Astrocyte (in vitro differentiated cells and primary cell): ENCODE measurements around the gene KRT80. TPM values are rescaled to one million over a fixed set of nuclear protein-coding genes. Genes with fewer than 3 reads are reported as not detected.

Experiments used
- DNase-seq: peaks from one replicate; pipeline ENCODE4 v3.0.0-alpha.2; 2010; ENCODE audit warnings: low read depth
- FAIRE-seq: peaks from 2 replicates; lab custom pipeline; 2011; peaks lifted over from hg19 to GRCh38; lab: Jason Lieb, UNC
- H2AFZ ChIP-seq: 2 replicates; pipeline ENCODE4 v1.6.0; 2012; ENCODE audit warnings: low read depth, low read length, inconsistent platforms
- H3K27ac ChIP-seq: 2 replicates; pipeline ENCODE4 v1.5.1; 2011; ENCODE audit warnings: low read depth, low read length, inconsistent platforms
- H3K27me3 ChIP-seq: 2 replicates; pipeline ENCODE4 v1.6.0; 2011; ENCODE audit warnings: low read length, inconsistent platforms; ENCODE audit not compliant: insufficient read depth
- H3K36me3 ChIP-seq: 2 replicates; pipeline ENCODE4 v1.5.1; 2011; ENCODE audit warnings: low read length, inconsistent platforms; ENCODE audit not compliant: insufficient read depth
- H3K4me1 ChIP-seq: 2 replicates; pipeline ENCODE4 v1.5.1; 2011; ENCODE audit warnings: low read length, inconsistent platforms; ENCODE audit not compliant: insufficient read depth
- H3K4me2 ChIP-seq: 2 replicates; pipeline ENCODE4 v1.6.0; 2012; ENCODE audit warnings: low read length, inconsistent platforms
- H3K4me3 ChIP-seq: 2 replicates; pipeline ENCODE4 v1.5.1; 2011; ENCODE audit warnings: low read depth, mild to moderate bottlenecking, low read length, inconsistent platforms; ENCODE audit not compliant: insufficient read depth
- H3K79me2 ChIP-seq: 2 replicates; pipeline ENCODE4 v1.6.0; 2012; ENCODE audit warnings: mild to moderate bottlenecking, low read length, inconsistent platforms; ENCODE audit not compliant: insufficient read depth
- H3K9ac ChIP-seq: 2 replicates; pipeline ENCODE4 v1.6.0; 2012; ENCODE audit warnings: mild to moderate bottlenecking, low read length, inconsistent platforms
- H3K9me3 ChIP-seq: 2 replicates; pipeline ENCODE4 v1.5.1; 2012; ENCODE audit warnings: low read depth, mild to moderate bottlenecking, low read length, inconsistent platforms; ENCODE audit not compliant: insufficient read depth
- H4K20me1 ChIP-seq: 2 replicates; pipeline ENCODE4 v1.6.0; 2012; ENCODE audit warnings: low read length, inconsistent platforms; ENCODE audit not compliant: insufficient read depth
- H3K27ac Mint-ChIP-seq: one replicate; pipeline ENCODE4 v1.8.0; 2021; ENCODE audit warnings: mild to moderate bottlenecking, mixed read lengths; ENCODE audit not compliant: unreplicated experiment
- H3K27me3 Mint-ChIP-seq: one replicate; pipeline ENCODE4 v1.8.0; 2021; ENCODE audit warnings: low read depth, mixed read lengths; ENCODE audit not compliant: unreplicated experiment
- H3K36me3 Mint-ChIP-seq: one replicate; pipeline ENCODE4 v1.8.0; 2021; ENCODE audit warnings: low read depth, mixed read lengths; ENCODE audit not compliant: unreplicated experiment
- H3K4me1 Mint-ChIP-seq: one replicate; pipeline ENCODE4 v1.8.0; 2021; ENCODE audit warnings: low read depth, mixed read lengths; ENCODE audit not compliant: unreplicated experiment
- H3K4me3 Mint-ChIP-seq: one replicate; pipeline ENCODE4 v1.8.0; 2021; ENCODE audit warnings: mild to moderate bottlenecking, moderate library complexity, mixed read lengths; ENCODE audit not compliant: unreplicated experiment
- H3K9me3 Mint-ChIP-seq: one replicate; pipeline ENCODE4 v1.8.0; 2021; ENCODE audit warnings: mild to moderate bottlenecking, mixed read lengths; ENCODE audit not compliant: unreplicated experiment
- CTCF ChIP-seq: IDR thresholded peaks from 2 replicates; pipeline ENCODE4 v1.5.1; 2011; ENCODE audit warnings: low read depth, mild to moderate bottlenecking, inconsistent platforms, low read length, moderate library complexity; ENCODE audit not compliant: insufficient read depth
- EZH2 ChIP-seq: IDR thresholded peaks from 2 replicates; pipeline ENCODE4 v1.6.1; 2012; ENCODE audit warnings: mild to moderate bottlenecking, low read length, inconsistent platforms; ENCODE audit not compliant: insufficient read depth
- total RNA-seq: library from RNA; stranded (reverse); gene quantifications from 2 replicates; pipeline ENCODE4 v1.2.1, GENCODE V29; 2021

The KRT80 gene
- total RNA-seq, 1 donor from 2014 or later: 3.6 TPM

GRCh38 chr12:52200781-52201450 is 9.1 kb upstream of the KRT80 start:
- H3K27ac ChIP-seq: no peak overlapping the region
- H3K9ac ChIP-seq: no peak overlapping the region
- no peak overlapping the region for H3K4me3 ChIP-seq
- H3K79me2 ChIP-seq: no peaks in the 10 kb centered on the region
- H3K4me1 Mint-ChIP-seq: peaks cover 32% of the 10 kb centered on the region
- H4K20me1 ChIP-seq: no peaks in the 10 kb centered on the region
- H3K9me3 ChIP-seq: no peaks in the 10 kb centered on the region
- H2AFZ ChIP-seq: no peak overlapping the region
- H3K27ac Mint-ChIP-seq: no peak overlapping the region
- TF ChIP-seq CTCF (no peak), EZH2 (no peak)
- DNase-seq: no peak
- no peak overlapping the region for H3K4me3 Mint-ChIP-seq
- peaks cover 1% of the 10 kb centered on the region for H3K36me3 Mint-ChIP-seq
- H3K27me3 Mint-ChIP-seq: peaks cover 17% of the 10 kb centered on the region
- FAIRE-seq: no peak
- no peak overlapping the region for H3K4me2 ChIP-seq
- H3K4me1 ChIP-seq: peaks cover 37% of the 10 kb centered on the region
- H3K27me3 ChIP-seq: no peaks in the 10 kb centered on the region
- H3K9me3 Mint-ChIP-seq: no peaks in the 10 kb centered on the region
- no peaks in the 10 kb centered on the region for H3K36me3 ChIP-seq

- H3K4me3 ChIP-seq: no peak overlapping the region
- FAIRE-seq: no peak
- no peaks in the 10 kb centered on the region for H3K27me3 ChIP-seq
- no peak overlapping the region for H3K4me2 ChIP-seq
- no peak for TF ChIP-seq EZH2
- Mint-ChIP-seq H3K27ac (no peak overlapping the region), H3K36me3 (peaks cover 1% of the 10 kb centered on the region), H3K4me3 (no peak overlapping the region), H3K27me3 (peaks cover 17% of the 10 kb centered on the region), H3K9me3 (no peaks in the 10 kb centered on the region), H3K4me1 (peaks cover 35% of the 10 kb centered on the region)
- H3K27ac ChIP-seq: no peak overlapping the region
- H3K9ac ChIP-seq: no peak overlapping the region
- H4K20me1 ChIP-seq: no peaks in the 10 kb centered on the region
- no peaks in the 10 kb centered on the region for H3K36me3 ChIP-seq
- H3K79me2 ChIP-seq: no peaks in the 10 kb centered on the region
- no peak overlapping the region for H2AFZ ChIP-seq
- H3K9me3 ChIP-seq: no peaks in the 10 kb centered on the region
- H3K4me1 ChIP-seq: peaks cover 39% of the 10 kb centered on the region
- DNase-seq: no peak
Observed at GRCh38 chr12:52200086-52200780, 8.4 kb upstream of the KRT80 start.

- Mint-ChIP-seq H3K9me3 (no peaks in the 10 kb centered on the region), H3K4me1 (peaks cover 37% of the 10 kb centered on the region)
Observed at GRCh38 chr12:52199294-52199919, 7.6 kb upstream of the KRT80 start.

More at GRCh38 chr12:52199294-52199919, 7.6 kb upstream of the KRT80 start:
- DNase-seq: no peak
- Mint-ChIP-seq H3K27me3 (peaks cover 17% of the 10 kb centered on the region), H3K36me3 (peaks cover 1% of the 10 kb centered on the region), H3K4me3 (no peak overlapping the region), H3K27ac (no peak overlapping the region)
- H3K4me2 ChIP-seq: no peak overlapping the region
- H3K4me1 ChIP-seq: peaks cover 40% of the 10 kb centered on the region
- H3K79me2 ChIP-seq: no peaks in the 10 kb centered on the region
- no peak overlapping the region for H3K27ac ChIP-seq
- H3K4me3 ChIP-seq: no peak overlapping the region
- no peaks in the 10 kb centered on the region for H3K9me3 ChIP-seq
- no peak overlapping the region for H2AFZ ChIP-seq
- no peaks in the 10 kb centered on the region for H3K36me3 ChIP-seq
- H4K20me1 ChIP-seq: no peaks in the 10 kb centered on the region
- no peak for TF ChIP-seq EZH2
- no peak for TF ChIP-seq CTCF
- no peak for FAIRE-seq
- H3K9ac ChIP-seq: no peak overlapping the region
- no peaks in the 10 kb centered on the region for H3K27me3 ChIP-seq
